Measurements from ENCODE around the gene NEK8. TPM values are rescaled to one million over a fixed set of nuclear protein-coding genes. Genes with fewer than 3 reads are reported as not detected.

The NEK8 gene
- total RNA-seq, 3 donors from 2014 or later (not counting 1 experiment from before 2014, with no cell fraction given): 5.9 to 7.4 (median 6.8) TPM

DNA sequence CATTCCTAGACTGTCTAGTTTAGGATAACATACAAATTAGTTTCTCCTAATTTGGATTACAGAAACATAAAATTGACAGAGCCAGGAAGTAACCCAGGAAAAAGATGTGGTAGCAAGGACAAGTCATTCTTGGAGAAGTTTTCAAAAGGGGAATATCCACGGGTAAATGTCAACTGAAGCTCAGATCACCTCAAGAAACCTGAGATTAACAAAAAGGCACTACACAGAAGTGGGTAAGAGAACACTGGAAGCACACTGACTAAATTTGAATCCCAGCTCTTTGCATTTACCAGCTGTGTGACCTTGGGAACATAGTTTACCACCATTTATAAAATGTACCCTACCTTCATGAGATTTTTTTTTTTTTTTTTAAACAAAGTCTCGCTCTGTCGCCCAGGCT is 54.6 kb downstream of the NEK8 start:
- Mint-ChIP-seq H3K4me3 (no peak overlapping the region), H3K27ac (no peak overlapping the region), H3K9me3 (no peaks in the 10 kb centered on the region), H3K4me1 (peaks cover 17 to 22% of the 10 kb centered on the region in 2 donors), H3K27me3 (ENCODE audit: low read depth in 2 of 2) (no peaks in the 10 kb centered on the region), H3K36me3 (no peaks in the 10 kb centered on the region)
- Histone ChIP-seq H3K36me3 (ENCODE audit: control insufficient read depth, insufficient read depth, low read length) (no peaks in the 10 kb centered on the region), H3K27me3 (ENCODE audit: control insufficient read depth, insufficient read depth, low read length) (no peaks in the 10 kb centered on the region), H3K9me3 (ENCODE audit: control insufficient read depth, insufficient read depth, low read length) (no peaks in the 10 kb centered on the region), H3K4me1 (ENCODE audit: control insufficient read depth, insufficient read depth, low read length) (no peaks in the 10 kb centered on the region), H3K27ac (ENCODE audit: low read length) (no peak overlapping the region), H3K4me3 (ENCODE audit: low read length) (no peak overlapping the region)
- no peak for TF ChIP-seq CTCF (IDR thresholded peaks at IDR 0.05)
- DNase-seq (no peak), ATAC-seq (no peak)
- intact Hi-C loops (cut with micrococcal nuclease): no loop called here
- WGBS (ENCODE audit: insufficient coverage): 92% methylated on average over 3 of the region's 3 CpGs

DNA sequence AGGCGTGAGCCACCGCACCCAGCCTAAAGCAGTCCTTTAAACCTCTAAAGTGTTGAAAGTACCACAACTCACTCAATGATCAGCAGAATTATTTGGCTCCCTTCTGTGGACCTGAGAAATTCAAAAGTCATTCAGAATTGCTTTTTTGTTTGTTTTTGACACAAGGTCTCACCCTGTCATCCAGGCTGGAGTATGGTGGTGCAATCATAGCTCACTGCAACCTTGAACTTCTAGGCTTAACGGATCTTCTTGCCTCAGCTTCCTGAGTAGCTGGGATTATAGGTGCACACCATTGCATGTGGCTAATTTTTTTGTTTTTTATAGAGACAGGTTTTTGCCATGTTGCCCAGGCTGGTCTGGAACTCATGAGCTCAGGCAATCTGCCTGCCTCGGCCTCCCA is 59.5 kb downstream of the NEK8 start:
- peaks cover 15 to 18% of the 10 kb centered on the region in 2 donors for H3K4me1 Mint-ChIP-seq
- H3K4me3 Mint-ChIP-seq: no peak overlapping the region
- no peaks in the 10 kb centered on the region for H3K9me3 Mint-ChIP-seq
- no peak overlapping the region for H3K27ac Mint-ChIP-seq
- 94% methylated on average over 4 of the region's 4 CpGs for WGBS (ENCODE audit: insufficient coverage)
- Histone ChIP-seq H3K4me3 (ENCODE audit: low read length) (no peak overlapping the region), H3K4me1 (ENCODE audit: control insufficient read depth, insufficient read depth, low read length) (no peaks in the 10 kb centered on the region), H3K27ac (ENCODE audit: low read length) (no peak overlapping the region), H3K27me3 (ENCODE audit: control insufficient read depth, insufficient read depth, low read length) (no peaks in the 10 kb centered on the region), H3K36me3 (ENCODE audit: control insufficient read depth, insufficient read depth, low read length) (no peaks in the 10 kb centered on the region), H3K9me3 (ENCODE audit: control insufficient read depth, insufficient read depth, low read length) (no peaks in the 10 kb centered on the region)
- intact Hi-C loops (cut with micrococcal nuclease): no loop called here
- ATAC-seq (no peak), DNase-seq (no peak)
- H3K36me3 Mint-ChIP-seq: no peaks in the 10 kb centered on the region
- no peak for TF ChIP-seq CTCF (IDR thresholded peaks at IDR 0.05)
- no peaks in the 10 kb centered on the region for H3K27me3 Mint-ChIP-seq (ENCODE audit: low read depth in 2 of 2)

Other genes with a start within 250 kb of the NEK8 start
- not detected for gene FOXN1, start 222.4 kb upstream of the NEK8 start, total RNA-seq
- 100 to 1,000 TPM in 1 of 3 donors, 10 to 100 TPM in 2; 79.1 to 106 (median 79.3) TPM for gene UNC119, start 176.2 kb upstream of the NEK8 start, total RNA-seq
- gene PIGS, start 157.3 kb upstream of the NEK8 start, total RNA-seq: 10 to 100 TPM; 88.3 to 95.3 (median 92.3) TPM
- 10 to 100 TPM; 18.2 to 25.4 (median 23.0) TPM for gene ALDOC, start 151.9 kb upstream of the NEK8 start, total RNA-seq
- 10 to 100 TPM; 18.0 to 19.6 (median 19.3) TPM for gene SPAG5, start 129.8 kb upstream of the NEK8 start, total RNA-seq
- 10 to 100 TPM in 2 of 3 donors, 1 to 10 TPM in 1; 10.0 to 14.6 (median 14.0) TPM for gene RSKR, start 114.6 kb upstream of the NEK8 start, total RNA-seq
- gene BLTP2, start 83.6 kb upstream of the NEK8 start, total RNA-seq: 100 to 1,000 TPM; 169 to 199 (median 188) TPM
- gene SDF2, start 66.9 kb upstream of the NEK8 start, total RNA-seq: 10 to 100 TPM; 53.0 to 65.3 (median 53.7) TPM
- gene SUPT6H, start 66.6 kb upstream of the NEK8 start, total RNA-seq: 100 to 1,000 TPM; 170 to 184 (median 177) TPM
- 1 to 10 TPM; 2.3 to 5.8 (median 3.6) TPM for gene PROCA1, start 16.9 kb upstream of the NEK8 start, total RNA-seq
- 10 to 100 TPM in 1 of 3 donors, 1 to 10 TPM in 2; 3.7 to 12.9 (median 3.8) TPM for gene RAB34, start 10.9 kb upstream of the NEK8 start, total RNA-seq
- 1,000 to 10,000 TPM; 1,375 to 1,532 (median 1,498) TPM for gene RPL23A, start 8.8 kb upstream of the NEK8 start, total RNA-seq
- gene TLCD1, start 2.6 kb upstream of the NEK8 start, total RNA-seq: 1 to 10 TPM in 1 of 3 donors, not detected in 2; 1.0 TPM
- 100 to 1,000 TPM in 2 of 3 donors, 10 to 100 TPM in 1; 97.8 to 209 (median 122) TPM for gene TRAF4, start 15.2 kb downstream of the NEK8 start, total RNA-seq
- gene FAM222B, start 114.0 kb downstream of the NEK8 start, total RNA-seq: 10 to 100 TPM; 16.9 to 26.0 (median 20.0) TPM
- 10 to 100 TPM; 20.9 to 35.2 (median 27.3) TPM for gene ERAL1, start 126.2 kb downstream of the NEK8 start, total RNA-seq
- 100 to 1,000 TPM; 132 to 152 (median 152) TPM for gene FLOT2, start 168.9 kb downstream of the NEK8 start, total RNA-seq
- gene DHRS13, start 174.3 kb downstream of the NEK8 start, total RNA-seq: 10 to 100 TPM; 22.5 to 27.3 (median 23.2) TPM
- gene PHF12, start 222.7 kb downstream of the NEK8 start, total RNA-seq: 100 to 1,000 TPM; 163 to 177 (median 171) TPM